Hematopoietic multipotent progenitor cell (in vitro differentiated cells): ENCODE measurements around the gene KATNAL2. TPM values are rescaled to one million over a fixed set of nuclear protein-coding genes. Genes with fewer than 3 reads are reported as not detected.
"Not testable (repeated sequence)": the region's sequence is repeated elsewhere in the genome, so short reads cannot be mapped to it uniquely, and the experiment has no call there.

ENCODE experiments used
- DNase-seq, 3 donors: peaks; one replicate each; pipeline ENCODE4 v3.0.0-alpha.2; 2011 to 2015; ENCODE audit warnings: low read depth in 2 of 3, low spot score in 2 of 3
- total RNA-seq: library from RNA; depleted of rRNA; stranded (reverse); fragments of >200 nt; gene quantifications from one replicate; pipeline ENCODE4 v1.2.3, GENCODE V29; 2012

The KATNAL2 gene
- total RNA-seq, 1 donor = 2.2 TPM

GRCh38 chr18:47029684-47030353, 112.4 kb downstream of the KATNAL2 start:
- not testable (repeated sequence) for DNase-seq

GRCh38 chr18:47030887-47031286, 113.5 kb downstream of the KATNAL2 start:
- not testable (repeated sequence) for DNase-seq

- DNase-seq = no peak
Observed at GRCh38 chr18:47032945-47033344, 115.5 kb downstream of the KATNAL2 start.

GRCh38 chr18:47034591-47034990, 117.2 kb downstream of the KATNAL2 start:
- DNase-seq = not testable (repeated sequence)

- no peak for DNase-seq
Observed at GRCh38 chr18:47035156-47035671, 117.8 kb downstream of the KATNAL2 start, which contains the start of gene ELOA2. TSS of gene ELOA2 (minus strand) at chr18:47035621. CDS start at chr18:47035264, 357 bp downstream.

GRCh38 chr18:47036298-47036874, 119.0 kb downstream of the KATNAL2 start:
- DNase-seq = no peak

- DNase-seq = no peak
Observed at GRCh38 chr18:47036927-47037578, 119.7 kb downstream of the KATNAL2 start.

- DNase-seq = no peak
Observed at GRCh38 chr18:47040982-47041381, 123.6 kb downstream of the KATNAL2 start.

GRCh38 chr18:47050468-47050867, 133.1 kb downstream of the KATNAL2 start:
- peak in 2 of 3 donors; percentile 14 to 52 for DNase-seq

- DNase-seq = no peak
Observed at GRCh38 chr18:47054369-47054768, 137.0 kb downstream of the KATNAL2 start.

- DNase-seq = peak in 1 of 3 donors; percentile 42
Observed at GRCh38 chr18:47062471-47062870, 145.1 kb downstream of the KATNAL2 start.

- no peak for DNase-seq
Observed at GRCh38 chr18:47063096-47063495, 145.7 kb downstream of the KATNAL2 start.

- no peak for DNase-seq
Observed at GRCh38 chr18:47067648-47068047, 150.2 kb downstream of the KATNAL2 start.

- no peak for DNase-seq
Observed at GRCh38 chr18:47075098-47075883, 157.9 kb downstream of the KATNAL2 start.

- DNase-seq = no peak
Observed at GRCh38 chr18:47077111-47077510, 159.7 kb downstream of the KATNAL2 start.

GRCh38 chr18:47080872-47081271, 163.5 kb downstream of the KATNAL2 start:
- no peak for DNase-seq

GRCh38 chr18:47081578-47081977, 164.2 kb downstream of the KATNAL2 start:
- DNase-seq = no peak

GRCh38 chr18:47087676-47088075, 170.3 kb downstream of the KATNAL2 start:
- DNase-seq = no peak

GRCh38 chr18:47095810-47096209, 178.4 kb downstream of the KATNAL2 start:
- DNase-seq = no peak

- peak; percentile 6 to 69 (median 31) for DNase-seq
Observed at GRCh38 chr18:47100212-47100831, 182.9 kb downstream of the KATNAL2 start.
